ENCODE measurements around the gene MCF2L.

The MCF2L gene

DNA sequence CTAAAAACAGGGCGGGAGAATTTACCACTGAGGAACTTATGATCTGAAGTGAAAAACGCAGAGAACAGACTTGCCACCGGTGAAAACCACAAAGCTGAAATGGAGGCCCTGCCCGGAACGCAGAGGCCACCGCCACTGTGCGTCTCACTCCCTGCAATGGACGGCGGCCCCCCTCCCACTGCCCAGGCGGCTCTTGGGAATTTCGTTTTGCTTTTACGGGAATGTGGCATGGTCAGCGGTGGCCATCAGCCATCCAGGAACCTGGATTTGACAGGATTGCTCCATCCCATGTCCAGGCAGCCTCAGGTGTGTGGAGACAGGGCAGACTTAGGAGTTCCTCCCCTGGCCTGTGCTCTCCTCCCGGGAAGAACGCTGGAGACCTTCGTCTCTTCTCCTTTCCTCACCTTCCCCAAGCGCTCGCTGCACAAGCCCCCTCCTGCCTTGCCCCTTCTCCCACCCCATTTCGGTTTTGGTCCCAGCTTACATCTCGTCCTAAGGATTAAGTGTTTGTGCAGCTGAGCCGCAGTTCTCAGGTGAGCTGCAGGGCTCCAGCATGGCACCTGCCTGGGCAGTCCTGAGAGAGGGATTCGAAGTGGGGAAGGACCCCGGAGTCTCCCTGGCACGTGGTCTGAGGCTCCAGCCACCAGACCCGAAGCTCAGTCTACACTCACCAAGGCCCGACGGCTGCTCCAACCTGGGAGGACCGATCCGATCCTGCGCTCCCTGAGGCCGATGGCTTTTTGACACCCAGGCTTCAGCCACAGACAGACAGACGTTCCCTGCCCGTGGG is 49.9 kb downstream of the MCF2L start:
- H3K36me3 ChIP-seq (ENCODE audit: control insufficient read depth, insufficient read depth, low read length): no peaks in the 10 kb centered on the region
- no peak overlapping the region for H3K9ac ChIP-seq (ENCODE audit: low read depth, low read length)
- no peaks in the 10 kb centered on the region for H3K27me3 ChIP-seq (ENCODE audit: control insufficient read depth, insufficient read depth, low read length)
- no peaks in the 10 kb centered on the region for H3K4me1 ChIP-seq (ENCODE audit: control insufficient read depth, insufficient read depth, low read length)
- no peak overlapping the region for H3K4me3 ChIP-seq (ENCODE audit: low read depth, low read length)
- no peaks in the 10 kb centered on the region for H3K9me3 ChIP-seq (ENCODE audit: control insufficient read depth, insufficient read depth, low read length)

GRCh38 chr13:113020323-113021080 is 51.5 kb downstream of the MCF2L start:
- no peaks in the 10 kb centered on the region for H3K27me3 ChIP-seq (ENCODE audit: control insufficient read depth, insufficient read depth, low read length)
- no peak overlapping the region for H3K9ac ChIP-seq (ENCODE audit: low read depth, low read length)
- H3K4me1 ChIP-seq (ENCODE audit: control insufficient read depth, insufficient read depth, low read length): no peaks in the 10 kb centered on the region
- no peaks in the 10 kb centered on the region for H3K36me3 ChIP-seq (ENCODE audit: control insufficient read depth, insufficient read depth, low read length)
- H3K4me3 ChIP-seq (ENCODE audit: low read depth, low read length): no peak overlapping the region
- no peaks in the 10 kb centered on the region for H3K9me3 ChIP-seq (ENCODE audit: control insufficient read depth, insufficient read depth, low read length)

DNA sequence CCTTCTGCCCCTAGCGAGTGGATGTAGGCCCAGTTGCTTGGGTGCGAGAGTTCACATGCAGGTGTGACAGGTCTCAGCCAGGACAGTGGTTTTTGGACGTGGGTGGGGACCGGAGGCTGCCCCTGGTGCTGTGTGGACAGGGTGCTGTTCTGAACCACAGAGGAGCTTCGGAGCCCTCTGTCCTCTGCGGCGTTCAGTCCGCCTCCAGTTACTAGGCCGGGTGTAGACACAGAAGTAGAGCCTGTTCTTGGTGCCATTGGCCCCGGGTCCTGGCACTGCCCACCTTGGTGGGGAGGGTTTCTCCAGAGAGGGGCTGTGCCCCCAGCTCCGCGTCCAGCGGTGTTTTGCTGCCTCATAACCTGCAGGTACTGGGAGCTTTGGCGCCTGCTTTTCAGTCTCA is 52.4 kb downstream of the MCF2L start:
- Histone ChIP-seq H3K4me1 (ENCODE audit: control insufficient read depth, insufficient read depth, low read length) (no peaks in the 10 kb centered on the region), H3K9me3 (ENCODE audit: control insufficient read depth, insufficient read depth, low read length) (no peaks in the 10 kb centered on the region), H3K9ac (ENCODE audit: low read depth, low read length) (no peak overlapping the region), H3K4me3 (ENCODE audit: low read depth, low read length) (no peak overlapping the region), H3K36me3 (ENCODE audit: control insufficient read depth, insufficient read depth, low read length) (no peaks in the 10 kb centered on the region), H3K27me3 (ENCODE audit: control insufficient read depth, insufficient read depth, low read length) (no peaks in the 10 kb centered on the region)

GRCh38 chr13:113021811-113022210 is 52.8 kb downstream of the MCF2L start:
- Histone ChIP-seq H3K27me3 (ENCODE audit: control insufficient read depth, insufficient read depth, low read length) (no peaks in the 10 kb centered on the region), H3K9ac (ENCODE audit: low read depth, low read length) (no peak overlapping the region), H3K4me3 (ENCODE audit: low read depth, low read length) (no peak overlapping the region)

DNA sequence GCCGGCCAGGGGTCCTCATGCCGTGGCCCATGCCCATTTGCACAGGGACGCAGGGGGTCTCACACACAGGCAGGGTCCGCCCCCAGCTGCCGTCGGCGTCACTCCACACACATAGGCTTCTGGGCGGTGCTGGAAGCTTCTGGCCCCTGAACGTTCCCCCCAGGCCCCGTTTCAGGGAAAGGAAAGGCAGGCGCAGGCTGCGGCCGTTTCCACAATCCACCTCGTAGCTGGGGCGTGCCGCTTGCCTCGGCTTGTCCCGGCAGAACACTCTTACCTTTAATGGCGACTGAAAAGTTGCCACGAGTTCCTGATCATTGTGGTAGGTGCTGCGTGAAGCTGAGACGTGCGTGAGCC is 53.4 kb downstream of the MCF2L start:
- Histone ChIP-seq H3K36me3 (ENCODE audit: control insufficient read depth, insufficient read depth, low read length) (no peaks in the 10 kb centered on the region), H3K4me3 (ENCODE audit: low read depth, low read length) (no peak overlapping the region), H3K27me3 (ENCODE audit: control insufficient read depth, insufficient read depth, low read length) (no peaks in the 10 kb centered on the region), H3K4me1 (ENCODE audit: control insufficient read depth, insufficient read depth, low read length) (no peaks in the 10 kb centered on the region), H3K9ac (ENCODE audit: low read depth, low read length) (no peak overlapping the region), H3K9me3 (ENCODE audit: control insufficient read depth, insufficient read depth, low read length) (no peaks in the 10 kb centered on the region)

More at GRCh38 chr13:113021811-113022210, 52.8 kb downstream of the MCF2L start:
- Histone ChIP-seq H3K9me3 (ENCODE audit: control insufficient read depth, insufficient read depth, low read length) (no peaks in the 10 kb centered on the region), H3K4me1 (ENCODE audit: control insufficient read depth, insufficient read depth, low read length) (no peaks in the 10 kb centered on the region), H3K36me3 (ENCODE audit: control insufficient read depth, insufficient read depth, low read length) (no peaks in the 10 kb centered on the region)

DNA sequence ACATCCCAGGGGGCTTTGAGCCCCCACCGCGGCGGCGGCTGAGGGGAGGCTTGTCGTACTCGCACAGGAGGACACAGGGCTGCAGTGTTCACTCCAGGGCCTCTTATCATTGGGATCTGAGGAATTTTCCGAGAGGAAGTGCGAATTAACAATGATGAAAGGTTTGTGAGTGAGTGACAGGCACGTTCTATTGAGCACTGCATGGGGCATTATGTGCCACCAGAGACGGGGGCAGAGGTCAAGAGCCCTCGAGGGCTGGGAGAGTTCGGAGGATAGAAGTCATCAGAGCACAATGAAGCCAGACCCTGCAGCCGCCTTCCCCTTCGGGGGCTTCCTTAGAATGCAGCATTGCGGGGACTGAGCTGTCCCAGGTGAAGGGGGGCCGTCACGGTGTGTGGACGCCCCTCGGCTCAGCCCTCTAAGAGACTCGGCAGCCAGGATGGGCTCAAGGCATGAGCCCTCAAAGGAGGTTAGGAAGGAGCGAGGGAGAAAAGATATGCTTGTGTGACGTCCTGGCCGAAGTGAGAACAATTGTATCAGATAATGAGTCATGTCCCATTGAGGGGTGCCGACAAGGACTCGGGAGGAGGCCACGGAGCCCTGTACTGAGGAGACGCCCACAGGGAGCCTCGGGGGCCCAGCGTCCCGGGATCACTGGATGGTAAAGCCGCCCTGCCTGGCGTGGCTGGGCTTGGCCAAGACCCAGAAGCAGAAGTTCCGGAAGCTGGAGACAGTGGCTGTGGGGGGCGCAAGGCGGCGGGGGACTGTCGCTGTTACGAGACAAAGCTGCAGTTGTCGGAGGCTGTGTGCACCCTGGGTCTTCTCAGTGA is 53.9 kb downstream of the MCF2L start:
- Histone ChIP-seq H3K9me3 (ENCODE audit: control insufficient read depth, insufficient read depth, low read length) (no peaks in the 10 kb centered on the region), H3K4me1 (ENCODE audit: control insufficient read depth, insufficient read depth, low read length) (no peaks in the 10 kb centered on the region), H3K36me3 (ENCODE audit: control insufficient read depth, insufficient read depth, low read length) (no peaks in the 10 kb centered on the region), H3K4me3 (ENCODE audit: low read depth, low read length) (no peak overlapping the region), H3K9ac (ENCODE audit: low read depth, low read length) (no peak overlapping the region), H3K27me3 (ENCODE audit: control insufficient read depth, insufficient read depth, low read length) (no peaks in the 10 kb centered on the region)

GRCh38 chr13:113023694-113024430 is 54.8 kb downstream of the MCF2L start:
- no peaks in the 10 kb centered on the region for H3K27me3 ChIP-seq (ENCODE audit: control insufficient read depth, insufficient read depth, low read length)
- H3K4me1 ChIP-seq (ENCODE audit: control insufficient read depth, insufficient read depth, low read length): no peaks in the 10 kb centered on the region
- no peaks in the 10 kb centered on the region for H3K9me3 ChIP-seq (ENCODE audit: control insufficient read depth, insufficient read depth, low read length)
- no peak overlapping the region for H3K9ac ChIP-seq (ENCODE audit: low read depth, low read length)
- no peak overlapping the region for H3K4me3 ChIP-seq (ENCODE audit: low read depth, low read length)
- no peaks in the 10 kb centered on the region for H3K36me3 ChIP-seq (ENCODE audit: control insufficient read depth, insufficient read depth, low read length)

GRCh38 chr13:113024466-113024865 is 55.5 kb downstream of the MCF2L start:
- Histone ChIP-seq H3K9me3 (ENCODE audit: control insufficient read depth, insufficient read depth, low read length) (no peaks in the 10 kb centered on the region), H3K27me3 (ENCODE audit: control insufficient read depth, insufficient read depth, low read length) (no peaks in the 10 kb centered on the region), H3K9ac (ENCODE audit: low read depth, low read length) (no peak overlapping the region)

GRCh38 chr13:113026391-113026910 is 57.4 kb downstream of the MCF2L start:
- Histone ChIP-seq H3K27me3 (ENCODE audit: control insufficient read depth, insufficient read depth, low read length) (no peaks in the 10 kb centered on the region), H3K4me3 (ENCODE audit: low read depth, low read length) (no peak overlapping the region), H3K4me1 (ENCODE audit: control insufficient read depth, insufficient read depth, low read length) (no peaks in the 10 kb centered on the region), H3K36me3 (ENCODE audit: control insufficient read depth, insufficient read depth, low read length) (no peaks in the 10 kb centered on the region), H3K9me3 (ENCODE audit: control insufficient read depth, insufficient read depth, low read length) (no peaks in the 10 kb centered on the region), H3K9ac (ENCODE audit: low read depth, low read length) (no peak overlapping the region)

More at GRCh38 chr13:113024466-113024865, 55.5 kb downstream of the MCF2L start:
- no peaks in the 10 kb centered on the region for H3K36me3 ChIP-seq (ENCODE audit: control insufficient read depth, insufficient read depth, low read length)
- H3K4me3 ChIP-seq (ENCODE audit: low read depth, low read length): no peak overlapping the region
- no peaks in the 10 kb centered on the region for H3K4me1 ChIP-seq (ENCODE audit: control insufficient read depth, insufficient read depth, low read length)

DNA sequence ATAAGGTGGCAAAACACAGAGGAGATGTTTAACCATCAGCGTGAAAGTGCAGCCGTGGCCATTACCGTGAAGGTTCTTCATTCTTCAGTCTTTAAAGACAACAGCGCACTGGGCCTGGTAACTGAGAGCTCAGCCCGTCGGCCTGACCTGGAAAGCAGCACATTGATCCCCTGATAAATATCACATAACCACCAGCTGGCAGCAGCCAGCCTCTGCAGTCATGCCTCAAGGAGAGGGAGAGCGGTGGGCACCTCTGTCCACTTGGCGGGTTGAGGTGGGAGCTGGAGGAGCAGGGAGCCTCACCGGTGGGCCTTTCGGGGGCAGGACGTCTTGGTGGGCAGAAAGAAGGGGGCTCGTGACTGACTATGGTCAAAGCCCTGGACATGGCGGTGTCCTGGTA is 58.1 kb downstream of the MCF2L start:
- Histone ChIP-seq H3K36me3 (ENCODE audit: control insufficient read depth, insufficient read depth, low read length) (no peaks in the 10 kb centered on the region), H3K9ac (ENCODE audit: low read depth, low read length) (no peak overlapping the region), H3K9me3 (ENCODE audit: control insufficient read depth, insufficient read depth, low read length) (no peaks in the 10 kb centered on the region), H3K4me1 (ENCODE audit: control insufficient read depth, insufficient read depth, low read length) (no peaks in the 10 kb centered on the region), H3K4me3 (ENCODE audit: low read depth, low read length) (no peak overlapping the region), H3K27me3 (ENCODE audit: control insufficient read depth, insufficient read depth, low read length) (no peaks in the 10 kb centered on the region)

GRCh38 chr13:113027566-113027965 is 58.6 kb downstream of the MCF2L start:
- Histone ChIP-seq H3K4me1 (ENCODE audit: control insufficient read depth, insufficient read depth, low read length) (no peaks in the 10 kb centered on the region), H3K9ac (ENCODE audit: low read depth, low read length) (no peak overlapping the region), H3K9me3 (ENCODE audit: control insufficient read depth, insufficient read depth, low read length) (no peaks in the 10 kb centered on the region), H3K36me3 (ENCODE audit: control insufficient read depth, insufficient read depth, low read length) (no peaks in the 10 kb centered on the region), H3K27me3 (ENCODE audit: control insufficient read depth, insufficient read depth, low read length) (no peaks in the 10 kb centered on the region), H3K4me3 (ENCODE audit: low read depth, low read length) (no peak overlapping the region)
